ENCODE results near the gene ZMYM4.
A peak's percentile ranks its signal among the peaks of the same experiment; 100 is the strongest.

ZMYM4 gene

GRCh38 chr1:35437200-35437599, 168.7 kb downstream of the ZMYM4 start:
- H3K4me3 ChIP-seq (ENCODE audit: low read length), result no peak overlapping the region
- TF ChIP-seq CTCF (conservative IDR thresholded peaks at IDR 0.05; ENCODE audit: low read depth, low read length), result no peak
- no peak for DNase-seq (ENCODE audit: low read depth)

GRCh38 chr1:35439626-35440025, 171.1 kb downstream of the ZMYM4 start:
- no peak for TF ChIP-seq CTCF (conservative IDR thresholded peaks at IDR 0.05; ENCODE audit: low read depth, low read length)
- H3K4me3 ChIP-seq (ENCODE audit: low read length), result no peak overlapping the region
- no peak for DNase-seq (ENCODE audit: low read depth)

- TF ChIP-seq CTCF (conservative IDR thresholded peaks at IDR 0.05; ENCODE audit: low read depth, low read length), result no peak
- H3K4me3 ChIP-seq (ENCODE audit: low read length), result no peak overlapping the region
- no peak for DNase-seq (ENCODE audit: low read depth)
Measured at GRCh38 chr1:35441926-35442579, 173.5 kb downstream of the ZMYM4 start.

- DNase-seq (ENCODE audit: low read depth), result no peak
- no peak for TF ChIP-seq CTCF (conservative IDR thresholded peaks at IDR 0.05; ENCODE audit: low read depth, low read length)
- no peak overlapping the region for H3K4me3 ChIP-seq (ENCODE audit: low read length)
Measured at GRCh38 chr1:35442734-35443133, 174.2 kb downstream of the ZMYM4 start.

GRCh38 chr1:35443768-35444518, 175.4 kb downstream of the ZMYM4 start:
- TF ChIP-seq CTCF (conservative IDR thresholded peaks at IDR 0.05; ENCODE audit: low read depth, low read length), result peak; percentile 15
- no peak overlapping the region for H3K4me3 ChIP-seq (ENCODE audit: low read length)
- no peak for DNase-seq (ENCODE audit: low read depth)

- no peak for DNase-seq (ENCODE audit: low read depth)
- TF ChIP-seq CTCF (conservative IDR thresholded peaks at IDR 0.05; ENCODE audit: low read depth, low read length), result no peak
- H3K4me3 ChIP-seq (ENCODE audit: low read length), result no peak overlapping the region
Measured at GRCh38 chr1:35444519-35444774, 175.9 kb downstream of the ZMYM4 start.

GRCh38 chr1:35447278-35447677, 178.8 kb downstream of the ZMYM4 start:
- no peak for DNase-seq (ENCODE audit: low read depth)
- no peak overlapping the region for H3K4me3 ChIP-seq (ENCODE audit: low read length)
- TF ChIP-seq CTCF (conservative IDR thresholded peaks at IDR 0.05; ENCODE audit: low read depth, low read length), result no peak

All from retinal pigment epithelial cell (primary cell).